GM21423 (cell line): ENCODE measurements around the gene ZNF385C.
"Not testable (repeated sequence)": the region's sequence is repeated elsewhere in the genome, so short reads cannot be mapped to it uniquely, and the experiment has no call there.

Experiments
- ATAC-seq: cut with Tn5 transposase; IDR thresholded peaks from one replicate; pipeline ENCODE4 v1.9.1; 2021; ENCODE audit warnings: mild to moderate bottlenecking, moderate library complexity; ENCODE audit not compliant: unreplicated experiment

ZNF385C gene

GRCh38 chr17:42026857-42027589, 71.2 kb downstream of the ZNF385C start:
- ATAC-seq = no peak

GRCh38 chr17:42025936-42026335, 72.3 kb downstream of the ZNF385C start:
- ATAC-seq = no peak

DNA sequence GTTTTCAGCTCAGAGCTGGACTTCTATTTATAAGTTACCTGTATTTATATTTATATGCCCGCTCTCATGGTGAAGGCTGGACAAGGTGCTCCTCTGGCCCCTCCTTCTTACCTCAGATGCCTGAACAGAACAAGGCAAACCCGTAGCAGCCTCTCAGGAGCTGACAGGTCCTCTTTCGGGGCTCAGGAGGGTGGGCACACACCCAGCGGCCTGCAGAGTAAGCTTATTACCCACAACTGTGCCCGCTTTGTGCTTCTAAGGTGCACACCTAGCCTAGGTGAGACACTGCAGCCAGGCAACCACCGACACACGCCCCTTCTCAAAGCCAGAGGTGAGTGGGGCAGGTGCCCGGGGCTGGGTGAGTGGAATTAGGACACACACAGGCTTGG, 73.1 kb downstream of the ZNF385C start:
- ATAC-seq = no peak

- ATAC-seq = no peak
Observed at GRCh38 chr17:42023524-42024349, 74.5 kb downstream of the ZNF385C start.

- not testable (repeated sequence) for ATAC-seq
Observed at GRCh38 chr17:42020845-42021244, 77.4 kb downstream of the ZNF385C start.

GRCh38 chr17:42019509-42020404, 78.5 kb downstream of the ZNF385C start, which contains the start of gene NKIRAS2:
Gene NKIRAS2 (plus strand): TSS chr17:42020090. CDS start chr17:42021578, 1,488 bp downstream.
- peak; percentile 46 for ATAC-seq

DNA sequence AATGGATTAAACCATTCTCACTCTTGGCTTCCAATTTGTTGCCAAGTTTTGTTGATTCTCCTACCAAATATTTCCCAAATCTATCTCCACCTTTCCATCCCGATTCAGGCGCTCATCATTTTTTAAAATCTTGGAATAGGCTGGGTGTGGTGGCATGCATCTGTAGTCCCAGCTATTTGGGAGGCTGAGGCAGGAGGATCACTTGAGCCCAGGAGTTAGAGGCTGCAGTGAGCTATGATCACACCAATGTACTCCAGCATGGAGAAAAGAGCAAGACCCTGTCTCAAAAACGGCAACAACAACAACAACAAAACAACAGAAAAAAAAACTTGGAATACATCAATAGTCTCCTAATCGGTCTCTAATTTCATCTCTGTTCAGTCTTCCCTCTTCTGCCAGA, 79.3 kb downstream of the ZNF385C start:
- no peak for ATAC-seq

DNA sequence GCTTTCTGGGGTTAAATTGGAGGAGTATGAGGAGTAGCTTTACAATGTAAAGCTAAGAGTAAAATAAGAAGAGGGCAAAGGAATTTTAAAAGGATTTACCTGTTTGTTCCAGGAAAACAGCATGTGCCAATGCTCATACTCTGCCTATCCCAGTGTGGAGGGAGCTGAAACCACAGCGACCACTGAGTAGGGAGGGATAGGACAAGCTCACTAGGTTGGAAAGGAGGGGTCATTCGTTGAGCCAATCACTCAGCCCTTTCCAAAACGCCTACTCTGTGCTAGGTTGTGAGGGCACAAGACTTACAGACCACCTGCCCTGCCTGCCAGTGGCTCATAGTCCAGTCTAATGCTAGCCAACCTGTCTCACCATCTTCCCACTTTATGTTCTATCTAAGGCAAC, 79.9 kb downstream of the ZNF385C start:
- no peak for ATAC-seq

DNA sequence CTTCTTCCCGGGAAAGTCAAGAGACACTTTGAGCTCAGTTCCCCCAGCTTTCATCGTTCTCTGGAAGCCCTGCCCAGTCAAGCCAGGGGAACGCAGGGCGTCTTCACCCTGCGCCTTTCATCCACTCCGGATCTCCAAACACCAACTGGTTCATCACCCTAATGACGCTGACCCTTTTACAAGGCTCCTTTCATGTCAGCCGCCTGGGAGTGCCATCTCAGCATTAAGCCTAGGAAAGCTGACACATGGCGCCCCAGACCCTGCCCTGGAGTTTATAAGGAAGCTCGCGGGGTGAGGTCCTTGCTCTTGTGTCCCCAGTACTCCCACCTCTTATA, 80.4 kb downstream of the ZNF385C start:
- no peak for ATAC-seq

GRCh38 chr17:42016941-42017865, 81.1 kb downstream of the ZNF385C start, which contains the start of gene DNAJC7:
Gene DNAJC7 (minus strand): TSS chr17:42017439. CDS start chr17:42017416, 23 bp downstream.
- ATAC-seq = peak; percentile 82

- ATAC-seq = no peak
Observed at GRCh38 chr17:42016411-42016831, 81.9 kb downstream of the ZNF385C start.

GRCh38 chr17:42013740-42014139, 84.5 kb downstream of the ZNF385C start:
- not testable (repeated sequence) for ATAC-seq

DNA sequence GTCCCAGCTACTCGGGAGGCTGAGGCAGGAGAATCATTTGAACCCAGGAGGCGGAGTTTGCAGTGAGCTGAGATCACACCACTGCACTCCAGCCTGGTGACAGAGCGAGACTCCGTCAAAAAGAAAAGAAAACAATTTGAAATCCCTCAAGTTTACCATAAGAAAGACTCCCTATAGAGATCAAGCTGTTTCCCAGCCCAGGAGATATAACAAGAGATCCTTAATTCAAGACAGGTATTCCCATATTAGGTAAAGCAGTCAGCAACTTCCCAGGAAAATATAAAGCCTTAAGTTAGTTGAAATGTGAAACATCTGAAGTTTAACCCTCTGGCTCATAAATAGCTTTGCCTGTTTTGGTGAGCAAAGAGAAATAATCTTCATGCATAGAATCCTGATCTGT, 85.9 kb downstream of the ZNF385C start:
- ATAC-seq = not testable (repeated sequence)

GRCh38 chr17:42010898-42011516, 87.3 kb downstream of the ZNF385C start:
- no peak for ATAC-seq

- not testable (repeated sequence) for ATAC-seq
Observed at GRCh38 chr17:42010266-42010680, 88.0 kb downstream of the ZNF385C start.

DNA sequence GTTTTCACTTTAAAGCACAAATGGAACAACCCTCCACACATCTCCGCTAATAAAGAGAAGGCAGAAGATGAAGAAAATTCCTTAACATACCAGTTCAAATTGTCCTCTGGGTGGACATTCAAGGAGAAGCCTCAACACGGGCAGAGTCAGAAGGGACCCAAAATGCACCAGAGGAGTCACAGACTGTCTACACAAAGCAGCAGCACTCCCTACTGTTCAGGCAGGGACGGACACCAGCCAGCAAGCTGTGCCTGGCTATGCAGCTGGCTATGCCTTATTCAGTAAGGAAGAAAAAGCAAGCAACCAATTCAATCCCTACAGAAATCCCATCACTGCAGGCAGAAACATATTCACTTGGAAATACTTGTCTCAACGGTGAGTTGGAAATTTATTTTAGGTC, 89.1 kb downstream of the ZNF385C start:
- no peak for ATAC-seq

- no peak for ATAC-seq
Observed at GRCh38 chr17:42005166-42005565, 93.1 kb downstream of the ZNF385C start.

DNA sequence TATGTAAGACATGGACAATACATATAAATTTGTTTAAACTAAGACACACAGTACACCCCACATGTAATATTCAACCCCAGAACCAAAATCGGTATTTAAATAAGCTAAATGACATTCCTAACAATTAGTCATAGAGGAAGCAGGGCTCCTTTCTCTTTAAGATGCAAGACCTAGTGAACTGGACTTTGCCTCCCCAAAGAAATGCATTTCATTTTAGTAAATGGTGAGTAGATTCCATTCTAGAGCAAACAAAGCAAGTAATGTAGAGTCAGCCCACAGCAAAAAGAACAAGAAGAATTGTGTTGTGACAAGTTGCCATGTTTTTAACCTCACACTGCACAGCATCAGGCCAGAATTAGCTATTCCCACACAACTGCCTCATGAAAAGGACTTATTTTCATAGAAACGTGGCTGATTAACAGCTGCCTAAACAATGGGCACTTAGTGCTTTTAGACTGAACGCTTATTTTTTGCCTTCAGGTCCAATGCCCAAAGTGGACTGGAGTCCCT, 95.4 kb downstream of the ZNF385C start:
- no peak for ATAC-seq

DNA sequence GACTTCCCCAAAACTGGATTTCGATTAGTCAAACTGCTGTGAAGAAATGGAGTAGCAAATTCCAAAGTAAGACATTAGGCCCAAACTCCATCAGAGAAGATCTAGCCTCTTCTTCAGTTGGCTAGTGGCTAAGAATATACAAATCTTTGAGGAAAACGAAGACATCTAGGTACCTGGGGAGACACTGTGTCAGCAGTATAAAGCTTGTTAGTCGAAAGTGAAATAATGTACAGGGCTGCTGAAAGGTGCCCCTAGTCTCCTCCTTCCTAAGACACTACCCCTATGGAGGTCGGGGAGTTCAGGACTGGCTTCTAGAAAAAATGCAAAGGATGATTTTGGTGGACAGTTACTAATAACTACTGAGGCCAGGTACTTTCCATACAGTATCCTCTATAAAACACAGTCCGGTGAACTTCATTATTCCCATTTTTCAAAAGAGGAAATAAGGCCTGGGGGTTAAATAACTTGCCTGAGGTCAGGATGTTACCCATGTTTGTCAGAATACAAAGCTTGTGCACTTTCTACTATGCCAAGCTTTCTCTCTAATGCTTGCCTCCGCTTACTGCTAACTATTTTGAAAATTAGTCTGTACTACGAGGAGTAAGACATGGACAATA, 96.0 kb downstream of the ZNF385C start:
- no peak for ATAC-seq
